Neural progenitor cell (in vitro differentiated cells): ENCODE data around the gene SPG21. TPM values are rescaled to one million over a fixed set of nuclear protein-coding genes. Genes with fewer than 3 reads are reported as not detected.
"Not testable (repeated sequence)": the region's sequence is repeated elsewhere in the genome, so short reads cannot be mapped to it uniquely, and the experiment has no call there.

Source experiments
- DNase-seq: peaks from one replicate; pipeline ENCODE4 v3.0.0-alpha.2; 2016; ENCODE audit warnings: low spot score
- H2AFZ ChIP-seq: fragments of 200-600 bp; sonication (generic); replicated peaks from 2 replicates; pipeline ENCODE4 v1.6.1; 2016; ENCODE audit warnings: antibody characterized with exemption
- H3F3A ChIP-seq: fragments of 200-600 bp; sonication (generic); 2 replicates; pipeline ENCODE4 v1.6.1; 2016; ENCODE audit warnings: antibody characterized with exemption, low read depth
- H3K27ac ChIP-seq: fragments of 200-600 bp; sonication (generic); 2 replicates; pipeline ENCODE4 v1.5.1; 2016; ENCODE audit warnings: mild to moderate bottlenecking
- H3K27me3 ChIP-seq: fragments of 200-600 bp; sonication (generic); 2 replicates; pipeline ENCODE4 v1.6.1; 2016; ENCODE audit warnings: mild to moderate bottlenecking, moderate library complexity
- H3K36me3 ChIP-seq: fragments of 200-600 bp; sonication (generic); 2 replicates; pipeline ENCODE4 v1.5.1; 2016
- H3K4me1 ChIP-seq: fragments of 200-600 bp; sonication (generic); 2 replicates; pipeline ENCODE4 v1.6.1; 2016; ENCODE audit warnings: mixed run types
- H3K4me2 ChIP-seq: fragments of 200-600 bp; sonication (generic); 2 replicates; pipeline ENCODE4 v1.6.1; 2016
- H3K4me3 ChIP-seq: fragments of 200-600 bp; sonication (generic); 2 replicates; pipeline ENCODE4 v1.5.1; 2016
- H3K79me2 ChIP-seq: fragments of 200-600 bp; sonication (generic); 2 replicates; pipeline ENCODE4 v1.6.1; 2016; ENCODE audit warnings: low read depth
- H3K9ac ChIP-seq: fragments of 200-600 bp; sonication (generic); 2 replicates; pipeline ENCODE4 v1.6.1; 2016
- H3K9me3 ChIP-seq: fragments of 200-600 bp; sonication (generic); 2 replicates; pipeline ENCODE4 v1.5.1; 2016; ENCODE audit warnings: low read depth
- H4K20me1 ChIP-seq: fragments of 200-600 bp; sonication (generic); 2 replicates; pipeline ENCODE4 v1.6.1; 2016; ENCODE audit warnings: low read depth
- H3K27ac Mint-ChIP-seq: 3 replicates; pipeline ENCODE4 v1.8.0; 2021; ENCODE audit warnings: mixed read lengths
- H3K27me3 Mint-ChIP-seq: 2 replicates; pipeline ENCODE4 v1.8.0; 2022; ENCODE audit warnings: low read depth, mild to moderate bottlenecking, inconsistent platforms, moderate library complexity, mixed read lengths; ENCODE audit not compliant: insufficient read depth
- H3K36me3 Mint-ChIP-seq: 3 replicates; pipeline ENCODE4 v1.8.0; 2021; ENCODE audit warnings: mixed read lengths
- H3K4me1 Mint-ChIP-seq: 3 replicates; pipeline ENCODE4 v1.8.0; 2021; ENCODE audit warnings: mixed read lengths
- H3K4me3 Mint-ChIP-seq: 3 replicates; pipeline ENCODE4 v1.8.0; 2021; ENCODE audit warnings: mild to moderate bottlenecking, moderate library complexity, mixed read lengths
- H3K9me3 Mint-ChIP-seq: 3 replicates; pipeline ENCODE4 v1.8.0; 2020; ENCODE audit warnings: mixed read lengths
- CTCF ChIP-seq: fragments of 200-600 bp; sonication (generic); IDR thresholded peaks from 2 replicates; pipeline ENCODE4 v1.5.1; 2017; ENCODE audit warnings: antibody characterized with exemption, mild to moderate bottlenecking
- EZH2 ChIP-seq: fragments of 200-600 bp; sonication (generic); IDR thresholded peaks from 2 replicates; pipeline ENCODE4 v1.6.1; 2017; ENCODE audit warnings: antibody characterized with exemption, mild to moderate bottlenecking, moderate library complexity
- EZH2phosphoT487 ChIP-seq: fragments of 200-600 bp; sonication (generic); IDR thresholded peaks from 2 replicates; pipeline ENCODE4 v1.6.1; 2017; ENCODE audit warnings: antibody characterized with exemption
- total RNA-seq: library from RNA; depleted of rRNA; stranded (reverse); fragments of >200 nt; gene quantifications from 2 replicates; pipeline ENCODE4 v1.2.3, GENCODE V29; 2015; ENCODE audit warnings: low replicate concordance

SPG21 gene
- total RNA-seq, 1 donor from 2014 or later, result 84.4 TPM

GRCh38 chr15:65027593-65027992, 37.9 kb upstream of the SPG21 start:
- H3K27me3 Mint-ChIP-seq, result peaks cover 7% of the 10 kb centered on the region
- peaks cover 2% of the 10 kb centered on the region for H3F3A ChIP-seq
- no peak for TF ChIP-seq EZH2phosphoT487
- no peak for TF ChIP-seq CTCF
- TF ChIP-seq EZH2, result no peak
- peaks cover 3% of the 10 kb centered on the region for H3K36me3 ChIP-seq
- H3K79me2 ChIP-seq, result peaks cover 19% of the 10 kb centered on the region
- no peak overlapping the region for H3K4me3 ChIP-seq
- no peak for DNase-seq
- peaks cover 9% of the 10 kb centered on the region for H4K20me1 ChIP-seq
- no peak overlapping the region for H3K9ac ChIP-seq
- no peak overlapping the region for H2AFZ ChIP-seq
- peaks cover 14% of the 10 kb centered on the region for H3K4me1 Mint-ChIP-seq
- H3K4me3 Mint-ChIP-seq, result peak overlapping the region; percentile 86
- H3K4me2 ChIP-seq, result peak overlapping the region; percentile 89
- H3K4me1 ChIP-seq, result no peaks in the 10 kb centered on the region
- no peak overlapping the region for H3K27ac Mint-ChIP-seq
- no peaks in the 10 kb centered on the region for H3K9me3 Mint-ChIP-seq
- no peak overlapping the region for H3K27ac ChIP-seq
- H3K27me3 ChIP-seq, result peaks cover 17% of the 10 kb centered on the region
- H3K9me3 ChIP-seq, result no peaks in the 10 kb centered on the region
- H3K36me3 Mint-ChIP-seq, result peaks cover 11% of the 10 kb centered on the region

- H3K36me3 ChIP-seq, result peaks cover 3% of the 10 kb centered on the region
- Mint-ChIP-seq H3K4me1 (peaks cover 12% of the 10 kb centered on the region), H3K27me3 (no peaks in the 10 kb centered on the region), H3K4me3 (peak overlapping the region; percentile 26), H3K27ac (no peak overlapping the region), H3K9me3 (no peaks in the 10 kb centered on the region), H3K36me3 (peaks cover 11% of the 10 kb centered on the region)
- no peak overlapping the region for H3K4me2 ChIP-seq
- DNase-seq, result no peak
- no peak overlapping the region for H3K27ac ChIP-seq
- peaks cover 9% of the 10 kb centered on the region for H4K20me1 ChIP-seq
- no peaks in the 10 kb centered on the region for H3F3A ChIP-seq
- H3K4me3 ChIP-seq, result no peak overlapping the region
- peaks cover 19% of the 10 kb centered on the region for H3K79me2 ChIP-seq
- H3K9me3 ChIP-seq, result no peaks in the 10 kb centered on the region
- no peaks in the 10 kb centered on the region for H3K4me1 ChIP-seq
- H3K9ac ChIP-seq, result no peak overlapping the region
- TF ChIP-seq EZH2, result no peak
- no peak for TF ChIP-seq EZH2phosphoT487
- no peak for TF ChIP-seq CTCF
- H3K27me3 ChIP-seq, result peaks cover 8% of the 10 kb centered on the region
- H2AFZ ChIP-seq, result no peak overlapping the region
Measured at GRCh38 chr15:65026756-65027155, 37.0 kb upstream of the SPG21 start.

- peaks cover 9% of the 10 kb centered on the region for H3K36me3 ChIP-seq
- H3K27me3 Mint-ChIP-seq, result no peaks in the 10 kb centered on the region
- peaks cover 3% of the 10 kb centered on the region for H4K20me1 ChIP-seq
- H3K4me1 ChIP-seq, result no peaks in the 10 kb centered on the region
- H3K9me3 ChIP-seq, result no peaks in the 10 kb centered on the region
- H3K9me3 Mint-ChIP-seq, result no peaks in the 10 kb centered on the region
- H3K79me2 ChIP-seq, result no peaks in the 10 kb centered on the region
- H3K4me2 ChIP-seq, result no peak overlapping the region
- H2AFZ ChIP-seq, result no peak overlapping the region
- no peak for DNase-seq
- H3K27ac Mint-ChIP-seq, result no peak overlapping the region
- peaks cover 7% of the 10 kb centered on the region for H3F3A ChIP-seq
- no peaks in the 10 kb centered on the region for H3K27me3 ChIP-seq
- TF ChIP-seq EZH2phosphoT487, result no peak
- no peak for TF ChIP-seq CTCF
- TF ChIP-seq EZH2, result no peak
- no peak overlapping the region for H3K27ac ChIP-seq
- H3K36me3 Mint-ChIP-seq, result peaks cover 18% of the 10 kb centered on the region
- H3K4me1 Mint-ChIP-seq, result no peaks in the 10 kb centered on the region
- H3K4me3 ChIP-seq, result no peak overlapping the region
- no peak overlapping the region for H3K9ac ChIP-seq
- H3K4me3 Mint-ChIP-seq, result no peak overlapping the region
Measured at GRCh38 chr15:65021488-65021887, 31.8 kb upstream of the SPG21 start.

GRCh38 chr15:65020419-65020818, 30.7 kb upstream of the SPG21 start:
- Mint-ChIP-seq H3K27ac (no peak overlapping the region), H3K27me3 (no peaks in the 10 kb centered on the region), H3K36me3 (peaks cover 24% of the 10 kb centered on the region), H3K4me1 (no peaks in the 10 kb centered on the region), H3K9me3 (no peaks in the 10 kb centered on the region), H3K4me3 (no peak overlapping the region)
- no peaks in the 10 kb centered on the region for H3K27me3 ChIP-seq
- H3K4me3 ChIP-seq, result no peak overlapping the region
- no peak overlapping the region for H3K9ac ChIP-seq
- no peak for DNase-seq
- peaks cover 3% of the 10 kb centered on the region for H4K20me1 ChIP-seq
- H2AFZ ChIP-seq, result no peak overlapping the region
- no peak overlapping the region for H3K27ac ChIP-seq
- H3K9me3 ChIP-seq, result no peaks in the 10 kb centered on the region
- H3K4me1 ChIP-seq, result no peaks in the 10 kb centered on the region
- H3K4me2 ChIP-seq, result no peak overlapping the region
- peaks cover 15% of the 10 kb centered on the region for H3K36me3 ChIP-seq
- peaks cover 7% of the 10 kb centered on the region for H3F3A ChIP-seq
- no peaks in the 10 kb centered on the region for H3K79me2 ChIP-seq
- TF ChIP-seq EZH2phosphoT487 (no peak), CTCF (no peak), EZH2 (no peak)

- not testable (repeated sequence) for H3K4me2 ChIP-seq, H3K79me2 ChIP-seq, H3K27ac Mint-ChIP-seq, H3K9me3 ChIP-seq, H3K27me3 ChIP-seq, H3K27me3 Mint-ChIP-seq, H3K4me3 ChIP-seq, H3K27ac ChIP-seq, H3K9ac ChIP-seq, H3K4me3 Mint-ChIP-seq, DNase-seq, H2AFZ ChIP-seq, H4K20me1 ChIP-seq, H3K4me1 ChIP-seq, H3K4me1 Mint-ChIP-seq
- peaks cover 14% of the 10 kb centered on the region for H3K9me3 Mint-ChIP-seq
- Histone ChIP-seq H3K36me3 (peaks cover 13% of the 10 kb centered on the region), H3F3A (peaks cover 18% of the 10 kb centered on the region)
- peaks cover 34% of the 10 kb centered on the region for H3K36me3 Mint-ChIP-seq
Measured at GRCh38 chr15:65011198-65011597, 21.5 kb upstream of the SPG21 start.
